ENCODE measurements around the gene SPPL2A.

SPPL2A gene

GRCh38 chr15:50791486-50791885 lies 26.0 kb upstream of the SPPL2A start:
- TF ChIP-seq POLR2AphosphoS5 (IDR thresholded peaks at IDR 0.05; ENCODE audit: low read depth, low read length), result no peak
- no peak for TF ChIP-seq POLR2A (IDR thresholded peaks at IDR 0.05; ENCODE audit: low read depth, low read length)
- TF ChIP-seq TAF1 (IDR thresholded peaks at IDR 0.05; ENCODE audit: borderline replicate concordance, low read depth, low read length), result no peak
- no peak for FAIRE-seq
- no peak for DNase-seq (ENCODE audit: insufficient read length)

GRCh38 chr15:50790778-50791453 lies 25.4 kb upstream of the SPPL2A start:
- DNase-seq (ENCODE audit: insufficient read length) (no peak), FAIRE-seq (no peak)
- TF ChIP-seq POLR2AphosphoS5 (IDR thresholded peaks at IDR 0.05; ENCODE audit: low read depth, low read length) (no peak), TAF1 (IDR thresholded peaks at IDR 0.05; ENCODE audit: borderline replicate concordance, low read depth, low read length) (no peak), POLR2A (IDR thresholded peaks at IDR 0.05; ENCODE audit: low read depth, low read length) (no peak)

GRCh38 chr15:50786871-50787270 lies 21.4 kb upstream of the SPPL2A start:
- FAIRE-seq (no peak), DNase-seq (ENCODE audit: insufficient read length) (no peak)
- no peak for TF ChIP-seq TAF1 (IDR thresholded peaks at IDR 0.05; ENCODE audit: borderline replicate concordance, low read depth, low read length)
- TF ChIP-seq POLR2AphosphoS5 (IDR thresholded peaks at IDR 0.05; ENCODE audit: low read depth, low read length), result no peak
- TF ChIP-seq POLR2A (IDR thresholded peaks at IDR 0.05; ENCODE audit: low read depth, low read length), result no peak

- FAIRE-seq, result no peak
- no peak for DNase-seq (ENCODE audit: insufficient read length)
- TF ChIP-seq POLR2A (IDR thresholded peaks at IDR 0.05; ENCODE audit: low read depth, low read length) (no peak), POLR2AphosphoS5 (IDR thresholded peaks at IDR 0.05; ENCODE audit: low read depth, low read length) (no peak), TAF1 (IDR thresholded peaks at IDR 0.05; ENCODE audit: borderline replicate concordance, low read depth, low read length) (no peak)
These were observed 20.9 kb upstream of the SPPL2A start for GRCh38 chr15:50786438-50786837.

GRCh38 chr15:50783895-50784294 lies 18.4 kb upstream of the SPPL2A start:
- TF ChIP-seq POLR2AphosphoS5 (IDR thresholded peaks at IDR 0.05; ENCODE audit: low read depth, low read length) (no peak), POLR2A (IDR thresholded peaks at IDR 0.05; ENCODE audit: low read depth, low read length) (no peak), TAF1 (IDR thresholded peaks at IDR 0.05; ENCODE audit: borderline replicate concordance, low read depth, low read length) (no peak)
- DNase-seq (ENCODE audit: insufficient read length) (no peak), FAIRE-seq (no peak)

- FAIRE-seq (no peak), DNase-seq (ENCODE audit: insufficient read length) (no peak)
- TF ChIP-seq POLR2A (IDR thresholded peaks at IDR 0.05; ENCODE audit: low read depth, low read length) (no peak), TAF1 (IDR thresholded peaks at IDR 0.05; ENCODE audit: borderline replicate concordance, low read depth, low read length) (no peak), POLR2AphosphoS5 (IDR thresholded peaks at IDR 0.05; ENCODE audit: low read depth, low read length) (no peak)
These were observed 17.9 kb upstream of the SPPL2A start for GRCh38 chr15:50783411-50783810.

GRCh38 chr15:50778086-50778485 lies 12.6 kb upstream of the SPPL2A start:
- DNase-seq (ENCODE audit: insufficient read length) (no peak), FAIRE-seq (no peak)
- no peak for TF ChIP-seq POLR2AphosphoS5 (IDR thresholded peaks at IDR 0.05; ENCODE audit: low read depth, low read length)
- no peak for TF ChIP-seq TAF1 (IDR thresholded peaks at IDR 0.05; ENCODE audit: borderline replicate concordance, low read depth, low read length)
- no peak for TF ChIP-seq POLR2A (IDR thresholded peaks at IDR 0.05; ENCODE audit: low read depth, low read length)

GRCh38 chr15:50777042-50777441 lies 11.5 kb upstream of the SPPL2A start:
- TF ChIP-seq POLR2AphosphoS5 (IDR thresholded peaks at IDR 0.05; ENCODE audit: low read depth, low read length) (no peak), POLR2A (IDR thresholded peaks at IDR 0.05; ENCODE audit: low read depth, low read length) (no peak), TAF1 (IDR thresholded peaks at IDR 0.05; ENCODE audit: borderline replicate concordance, low read depth, low read length) (no peak)
- DNase-seq (ENCODE audit: insufficient read length) (no peak), FAIRE-seq (no peak)

- no peak for DNase-seq (ENCODE audit: insufficient read length)
- TF ChIP-seq POLR2AphosphoS5 (IDR thresholded peaks at IDR 0.05; ENCODE audit: low read depth, low read length), result no peak
- TF ChIP-seq POLR2A (IDR thresholded peaks at IDR 0.05; ENCODE audit: low read depth, low read length), result no peak
- no peak for TF ChIP-seq TAF1 (IDR thresholded peaks at IDR 0.05; ENCODE audit: borderline replicate concordance, low read depth, low read length)
- no peak for FAIRE-seq
These were observed 8.9 kb upstream of the SPPL2A start for GRCh38 chr15:50774450-50774849.

- DNase-seq (ENCODE audit: insufficient read length) (no peak), FAIRE-seq (no peak)
- TF ChIP-seq POLR2A (IDR thresholded peaks at IDR 0.05; ENCODE audit: low read depth, low read length) (no peak), POLR2AphosphoS5 (IDR thresholded peaks at IDR 0.05; ENCODE audit: low read depth, low read length) (no peak), TAF1 (IDR thresholded peaks at IDR 0.05; ENCODE audit: borderline replicate concordance, low read depth, low read length) (no peak)
These were observed 7.9 kb upstream of the SPPL2A start for GRCh38 chr15:50773389-50773788.

- FAIRE-seq (no peak), DNase-seq (ENCODE audit: insufficient read length) (no peak)
These were observed 1.9 kb upstream of the SPPL2A start for GRCh38 chr15:50767332-50767861.

More at GRCh38 chr15:50767332-50767861, 1.9 kb upstream of the SPPL2A start:
- TF ChIP-seq TAF1 (IDR thresholded peaks at IDR 0.05; ENCODE audit: borderline replicate concordance, low read depth, low read length) (no peak), POLR2AphosphoS5 (IDR thresholded peaks at IDR 0.05; ENCODE audit: low read depth, low read length) (no peak), POLR2A (IDR thresholded peaks at IDR 0.05; ENCODE audit: low read depth, low read length) (no peak)
